ENCODE results near the gene MED31.
"Not testable (repeated sequence)": the region's sequence is repeated elsewhere in the genome, so short reads cannot be mapped to it uniquely, and the experiment has no call there.

Gene MED31

GRCh38 chr17:6626616-6627015 is 24.8 kb downstream of the MED31 start:
- no peak for DNase-seq (ENCODE audit: low read depth in 2 of 2)

DNA sequence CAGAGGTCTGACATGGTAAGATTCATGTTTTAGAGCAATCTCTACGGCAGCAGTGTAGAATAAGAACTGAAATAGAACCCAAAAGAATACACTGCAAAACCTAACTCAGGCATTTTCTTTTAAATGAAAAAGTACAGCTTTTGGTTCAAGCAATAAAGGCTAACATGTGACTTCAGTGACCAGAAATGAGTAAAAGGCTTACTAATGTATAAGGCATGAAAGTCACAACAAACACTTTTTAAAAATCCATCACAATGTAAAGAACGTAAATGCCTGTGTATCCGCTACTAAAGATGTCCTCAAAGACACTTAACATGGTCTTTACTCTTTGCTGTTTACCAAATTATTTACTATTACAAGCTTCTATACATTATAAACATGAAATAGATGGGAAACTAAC is 27.5 kb downstream of the MED31 start:
- no peak for DNase-seq (ENCODE audit: low read depth in 2 of 2)

GRCh38 chr17:6611231-6611630 is 40.2 kb downstream of the MED31 start:
- no peak for DNase-seq (ENCODE audit: low read depth in 2 of 2)

- no peak for DNase-seq (ENCODE audit: low read depth in 2 of 2)
Measured at GRCh38 chr17:6610011-6610410, 41.4 kb downstream of the MED31 start.

- DNase-seq (ENCODE audit: low read depth in 2 of 2), result no peak
Measured at GRCh38 chr17:6608321-6608720, 43.1 kb downstream of the MED31 start.

DNA sequence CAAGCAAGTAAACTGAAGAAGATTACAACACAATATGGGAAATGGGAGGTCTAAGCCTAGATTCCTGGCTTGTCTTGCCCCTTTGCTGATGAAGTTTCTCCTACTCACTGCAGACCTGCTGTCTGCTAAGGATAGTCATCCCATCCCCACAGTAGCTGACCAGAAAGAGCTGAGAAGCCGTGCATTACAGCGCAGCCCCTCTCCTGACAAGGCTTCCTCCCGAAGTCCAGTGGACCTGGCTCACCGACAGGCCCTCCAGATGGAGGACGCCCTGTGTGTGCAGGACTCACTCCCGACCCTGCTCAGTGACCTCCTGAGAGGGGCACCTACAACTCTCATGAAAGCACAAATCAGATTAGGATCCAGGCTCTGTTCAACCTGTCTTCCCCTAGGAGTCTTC is 46.3 kb downstream of the MED31 start:
- no peak for DNase-seq (ENCODE audit: low read depth in 2 of 2)

DNA sequence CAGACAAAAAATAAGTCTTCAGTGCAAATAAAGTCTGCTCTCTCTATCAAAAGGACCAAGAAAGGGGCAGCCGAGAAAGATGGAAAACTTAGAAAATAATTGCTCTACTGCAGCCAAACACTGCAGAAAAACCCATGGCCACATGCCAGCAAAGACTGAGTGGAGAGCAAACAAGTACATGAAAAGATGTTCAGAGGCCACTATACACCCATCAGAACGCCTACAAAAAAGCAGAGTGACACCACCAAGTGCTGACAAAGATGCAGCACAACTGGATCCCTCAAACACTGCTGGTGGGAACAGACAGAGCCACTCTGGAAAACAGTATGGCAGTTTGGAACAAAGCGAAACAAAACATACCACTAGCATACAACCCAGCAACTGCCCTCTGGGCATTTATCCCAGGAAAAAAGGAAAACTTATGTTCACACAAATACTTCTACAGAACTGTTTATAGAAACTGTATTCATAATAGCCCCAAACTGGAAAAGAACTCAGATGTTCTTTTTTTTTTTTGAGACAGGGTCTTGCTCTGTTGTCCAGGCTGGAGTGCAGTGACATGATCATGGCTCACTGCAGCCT is 47.6 kb downstream of the MED31 start:
- no peak for DNase-seq (ENCODE audit: low read depth in 2 of 2)

GRCh38 chr17:6602141-6602540 is 49.3 kb downstream of the MED31 start:
- DNase-seq (ENCODE audit: low read depth in 2 of 2), result no peak

GRCh38 chr17:6599364-6599763 is 52.0 kb downstream of the MED31 start:
- no peak for DNase-seq (ENCODE audit: low read depth in 2 of 2)

DNA sequence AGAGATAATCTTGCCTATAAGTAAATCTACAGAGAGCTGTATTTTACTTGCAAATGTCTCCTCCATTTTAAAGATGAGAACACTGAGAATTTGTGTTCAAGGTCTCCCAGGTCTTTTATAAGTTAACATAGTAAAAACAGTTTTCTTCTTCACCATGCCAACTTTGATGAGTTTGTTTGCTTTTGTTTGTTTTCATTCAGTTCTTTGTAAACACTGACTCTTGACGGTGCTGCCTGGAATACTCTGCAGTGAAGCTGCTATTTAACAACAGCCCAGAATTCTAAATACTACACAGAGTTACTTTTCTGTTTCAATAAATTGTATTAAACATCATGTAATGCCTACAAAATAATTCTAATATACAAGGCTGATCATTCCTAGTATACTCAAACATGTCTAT is 53.7 kb downstream of the MED31 start:
- DNase-seq (ENCODE audit: low read depth in 2 of 2), result no peak

DNA sequence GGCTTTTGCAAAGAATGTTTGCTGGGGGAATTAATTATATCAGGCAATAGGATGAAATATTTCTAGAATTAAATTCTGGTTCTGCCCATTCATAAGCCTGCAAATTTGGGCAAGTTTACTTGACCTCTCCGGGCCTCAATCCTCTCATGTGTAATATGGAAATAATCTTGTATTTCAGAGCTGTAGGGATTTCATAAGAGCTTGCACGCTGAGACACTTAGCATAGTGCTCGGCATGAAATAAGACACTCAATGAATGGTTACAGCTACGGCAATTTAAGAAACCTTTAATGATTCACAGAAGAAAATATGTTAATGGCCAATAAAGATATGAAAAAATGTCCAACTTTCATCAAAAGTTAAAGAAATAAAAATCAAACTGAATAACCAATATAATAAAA is 54.5 kb downstream of the MED31 start:
- no peak for DNase-seq (ENCODE audit: low read depth in 2 of 2)

DNA sequence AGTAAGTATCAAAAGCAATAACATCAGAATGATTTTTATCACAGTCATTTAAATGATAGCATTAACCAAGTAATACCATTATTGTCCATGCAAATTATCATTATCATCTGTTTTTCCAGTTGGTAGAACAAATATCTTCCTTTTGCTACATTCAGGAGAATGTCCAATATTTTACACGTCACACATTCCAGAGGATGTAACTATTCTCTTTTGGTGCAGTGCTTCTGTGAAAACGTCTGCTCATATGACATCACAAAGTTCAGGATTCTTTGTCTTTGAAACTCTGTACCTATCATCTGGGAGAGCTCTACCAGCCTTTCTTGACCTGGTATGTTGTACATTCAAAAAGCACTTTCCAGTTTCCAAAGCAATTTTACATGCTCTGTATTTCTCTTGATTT is 54.9 kb downstream of the MED31 start:
- no peak for DNase-seq (ENCODE audit: low read depth in 2 of 2)

- no peak for DNase-seq (ENCODE audit: low read depth in 2 of 2)
Measured at GRCh38 chr17:6596081-6596480, 55.3 kb downstream of the MED31 start.

- DNase-seq (ENCODE audit: low read depth in 2 of 2), result not testable (repeated sequence)
Measured at GRCh38 chr17:6593371-6593770, 58.0 kb downstream of the MED31 start.

All from stimulated activated CD8-positive, alpha-beta memory T cell treated with anti-CD3 and anti-CD28 coated beads, Interleukin-15, amount 100 ng/mL, for 4 hours (primary cell).